ENCODE results near the gene FNDC3B.

DNA sequence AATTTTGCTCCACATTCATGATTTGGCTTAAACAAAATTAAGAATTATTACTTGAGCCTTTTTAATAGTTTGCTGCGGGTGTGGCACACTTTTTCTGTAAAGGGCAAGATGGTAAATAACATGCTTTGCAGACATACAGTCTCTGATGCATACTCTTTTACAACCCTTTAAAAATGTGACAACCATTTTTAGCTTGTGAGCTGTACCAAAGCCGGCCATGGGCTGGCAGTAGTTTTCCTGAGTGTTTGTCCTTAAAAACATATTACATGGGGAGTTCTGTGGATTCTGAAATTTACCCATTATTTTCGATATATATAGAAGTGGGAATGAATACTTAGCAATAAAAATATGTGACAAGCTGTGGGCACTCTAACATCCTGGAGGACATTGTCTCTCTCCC lies 163.4 kb downstream of the FNDC3B start:
- TF ChIP-seq, protein P1, sequence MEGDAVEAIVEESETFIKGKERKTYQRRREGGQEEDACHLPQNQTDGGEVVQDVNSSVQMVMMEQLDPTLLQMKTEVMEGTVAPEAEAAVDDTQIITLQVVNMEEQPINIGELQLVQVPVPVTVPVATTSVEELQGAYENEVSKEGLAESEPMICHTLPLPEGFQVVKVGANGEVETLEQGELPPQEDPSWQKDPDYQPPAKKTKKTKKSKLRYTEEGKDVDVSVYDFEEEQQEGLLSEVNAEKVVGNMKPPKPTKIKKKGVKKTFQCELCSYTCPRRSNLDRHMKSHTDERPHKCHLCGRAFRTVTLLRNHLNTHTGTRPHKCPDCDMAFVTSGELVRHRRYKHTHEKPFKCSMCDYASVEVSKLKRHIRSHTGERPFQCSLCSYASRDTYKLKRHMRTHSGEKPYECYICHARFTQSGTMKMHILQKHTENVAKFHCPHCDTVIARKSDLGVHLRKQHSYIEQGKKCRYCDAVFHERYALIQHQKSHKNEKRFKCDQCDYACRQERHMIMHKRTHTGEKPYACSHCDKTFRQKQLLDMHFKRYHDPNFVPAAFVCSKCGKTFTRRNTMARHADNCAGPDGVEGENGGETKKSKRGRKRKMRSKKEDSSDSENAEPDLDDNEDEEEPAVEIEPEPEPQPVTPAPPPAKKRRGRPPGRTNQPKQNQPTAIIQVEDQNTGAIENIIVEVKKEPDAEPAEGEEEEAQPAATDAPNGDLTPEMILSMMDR (IDR thresholded peaks at IDR 0.05), result no peak
- TF ChIP-seq ZFX (IDR thresholded peaks at IDR 0.05; ENCODE audit: borderline replicate concordance), result no peak
